WTC11 (cell line): ENCODE results near the gene NPY2R.

Source experiments
- MXD4 ChIP-seq: fragments of 250-450 bp; sonication (Bioruptor Pico); IDR thresholded peaks from 2 replicates; pipeline ENCODE4 v1.8.0; 2021; ENCODE audit warnings: mild to moderate bottlenecking, moderate library complexity, borderline replicate concordance
- USF2 ChIP-seq: sonication (generic); formaldehyde crosslinking; IDR thresholded peaks from 2 replicates; pipeline ENCODE4 v1.8.1; 2023; ENCODE audit warnings: mild to moderate bottlenecking, missing genetic modification reagents, moderate library complexity

DNA sequence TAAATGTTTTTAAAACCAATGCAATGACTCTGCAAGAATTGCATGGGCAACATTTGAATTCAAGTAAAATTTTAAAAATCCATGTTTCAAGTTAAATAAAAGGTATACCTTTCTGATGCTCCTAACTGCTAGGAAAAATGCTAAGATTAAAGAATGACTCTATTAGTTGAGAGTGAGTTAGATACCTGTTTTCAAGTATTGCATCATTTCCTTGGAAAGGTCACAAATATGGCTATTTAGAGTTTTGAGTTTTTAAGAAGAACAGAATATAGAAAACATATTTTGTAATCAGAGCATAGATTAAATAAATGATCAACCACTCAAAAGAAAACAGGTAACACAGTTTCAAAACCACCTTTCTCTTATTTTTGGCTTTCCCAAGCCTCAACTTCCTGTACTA is 18.3 kb upstream of the NPY2R start:
- TF ChIP-seq MXD4 (CRISPR knock-in tag), result no peak
- TF ChIP-seq USF2 (CRISPR knock-in tag), result no peak
